A549 (cell line): ENCODE measurements around the gene GRID1.

Source experiments
- CHD2 ChIP-seq: fragments of 150-350 bp; IDR thresholded peaks from 2 replicates; pipeline ENCODE4 v1.6.1; 2014; ENCODE audit warnings: low read length; ENCODE audit not compliant: partially characterized antibody
- ESRRA ChIP-seq: fragments of 150-350 bp; IDR thresholded peaks from 2 replicates; pipeline ENCODE4 v1.6.1; 2014; ENCODE audit warnings: mild to moderate bottlenecking, low read length, borderline replicate concordance
- NR3C1 ChIP-seq: fragments of >200 bp; sonication (Bioruptor Twin); formaldehyde crosslinking; IDR thresholded peaks from 3 replicates; pipeline ENCODE4 v1.6.1; 2017
- POLR2A ChIP-seq: IDR thresholded peaks from 2 replicates; pipeline ENCODE4 v1.6.1; 2012; ENCODE audit warnings: mild to moderate bottlenecking, low read length
- RAD21 ChIP-seq, 2 experiments: fragments of >200 bp in 1 of 2; sonication (Bioruptor Twin) in 1 of 2; formaldehyde crosslinking in 1 of 2; IDR thresholded peaks in 1 of 2; conservative IDR thresholded peaks in 1 of 2; 2 replicates in 1 of 2; 3 replicates in 1 of 2; pipeline ENCODE4 v1.6.1; 2012 to 2018; ENCODE audit warnings: inconsistent platforms in 1 of 2
- SMC3 ChIP-seq: fragments of >200 bp; sonication (Bioruptor Twin); formaldehyde crosslinking; IDR thresholded peaks from 3 replicates; pipeline ENCODE4 v1.6.1; 2018; ENCODE audit warnings: inconsistent platforms
- TF ChIP-seq, protein P1 (sequence below): fragments of >200 bp; sonication (Bioruptor Twin); formaldehyde crosslinking; IDR thresholded peaks from 3 replicates; pipeline ENCODE4 v1.5.1; 2016

DNA sequence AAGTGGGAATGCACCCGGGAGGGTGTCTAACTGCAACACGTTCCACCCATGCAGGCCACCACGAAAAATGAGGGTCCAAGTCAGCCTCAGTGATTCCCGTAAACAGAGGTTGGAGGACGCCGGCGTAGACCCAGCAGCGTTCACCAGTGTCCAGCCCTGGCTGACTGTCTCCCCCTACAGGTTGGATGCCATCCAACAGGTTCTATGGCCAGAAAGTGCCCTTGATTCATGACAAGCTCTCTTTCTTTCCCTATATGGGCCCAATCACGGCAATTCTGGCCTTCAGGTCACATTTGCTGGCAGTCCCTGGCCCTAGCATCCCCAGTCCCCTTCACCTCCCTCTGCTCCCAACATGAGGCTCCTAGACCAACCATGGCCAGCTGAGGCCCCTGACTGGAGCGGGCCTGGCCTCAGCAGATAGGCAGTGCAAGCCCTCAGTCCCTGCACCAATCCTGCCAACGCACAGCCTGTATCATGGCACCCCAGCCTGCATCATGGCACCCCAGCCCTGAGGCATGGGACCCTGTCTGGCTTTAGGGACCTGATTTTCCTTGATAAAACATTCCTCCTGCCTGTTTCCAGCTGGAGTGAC is 227.4 kb downstream of the GRID1 start:
- 0 out of 3 replicates have a peak, but pooled peaks have one; percentile 18 for TF ChIP-seq SMC3
- TF ChIP-seq CHD2: no peak
- no peak for TF ChIP-seq POLR2A
- TF ChIP-seq, protein P1, sequence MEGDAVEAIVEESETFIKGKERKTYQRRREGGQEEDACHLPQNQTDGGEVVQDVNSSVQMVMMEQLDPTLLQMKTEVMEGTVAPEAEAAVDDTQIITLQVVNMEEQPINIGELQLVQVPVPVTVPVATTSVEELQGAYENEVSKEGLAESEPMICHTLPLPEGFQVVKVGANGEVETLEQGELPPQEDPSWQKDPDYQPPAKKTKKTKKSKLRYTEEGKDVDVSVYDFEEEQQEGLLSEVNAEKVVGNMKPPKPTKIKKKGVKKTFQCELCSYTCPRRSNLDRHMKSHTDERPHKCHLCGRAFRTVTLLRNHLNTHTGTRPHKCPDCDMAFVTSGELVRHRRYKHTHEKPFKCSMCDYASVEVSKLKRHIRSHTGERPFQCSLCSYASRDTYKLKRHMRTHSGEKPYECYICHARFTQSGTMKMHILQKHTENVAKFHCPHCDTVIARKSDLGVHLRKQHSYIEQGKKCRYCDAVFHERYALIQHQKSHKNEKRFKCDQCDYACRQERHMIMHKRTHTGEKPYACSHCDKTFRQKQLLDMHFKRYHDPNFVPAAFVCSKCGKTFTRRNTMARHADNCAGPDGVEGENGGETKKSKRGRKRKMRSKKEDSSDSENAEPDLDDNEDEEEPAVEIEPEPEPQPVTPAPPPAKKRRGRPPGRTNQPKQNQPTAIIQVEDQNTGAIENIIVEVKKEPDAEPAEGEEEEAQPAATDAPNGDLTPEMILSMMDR: peak; percentile 38; the same call in 2 of the 3 replicates
- peak; percentile 49 to 65 for TF ChIP-seq RAD21 (conservative IDR thresholded peaks at IDR 0.05 in 1 of 2, IDR thresholded peaks at IDR 0.05 in 1 of 2)
- no peak for TF ChIP-seq ESRRA
- no peak for TF ChIP-seq NR3C1
